Sigmoid colon (tissue), 7 donors: ENCODE results near the gene TCF12. TPM values are rescaled to one million over a fixed set of nuclear protein-coding genes. Genes with fewer than 3 reads are reported as not detected.

Experiments used
- DNase-seq: peaks from one replicate; pipeline ENCODE4 v3.0.0-alpha.2; 2019
- H3K27ac ChIP-seq, 4 donors: fragments of 200-600 bp; sonication (generic); one replicate each; pipeline ENCODE4 v1.5.1; 2016 to 2019; ENCODE audit warnings: mild to moderate bottlenecking in 1 of 4
- H3K27me3 ChIP-seq, 3 donors: fragments of 200-600 bp; sonication (generic); one replicate each; pipeline ENCODE4 v1.5.1; 2019; ENCODE audit warnings: mild to moderate bottlenecking in 1 of 3
- H3K36me3 ChIP-seq, 4 donors: fragments of 200-600 bp; sonication (generic); one replicate each; pipeline ENCODE4 v1.5.1; 2016 to 2019
- H3K4me1 ChIP-seq, 4 donors: fragments of 200-600 bp; sonication (generic); one replicate each; pipeline ENCODE4 v1.5.1; 2017 to 2019
- H3K4me3 ChIP-seq, 4 donors: fragments of 200-600 bp; sonication (generic); one replicate each; pipeline ENCODE4 v1.5.1; 2017 to 2019; ENCODE audit warnings: mild to moderate bottlenecking in 2 of 4, moderate library complexity in 1 of 4
- H3K9me3 ChIP-seq, 4 donors: fragments of 200-600 bp in 3 of 4; sonication (generic) in 3 of 4; one replicate each; pipeline versions ENCODE4 v1.5.1 to v1.6.1; 2013 to 2019
- EP300 ChIP-seq, 4 donors: sonication (generic); formaldehyde crosslinking; IDR thresholded peaks; one replicate each; pipeline ENCODE4 v1.6.1; 2017; ENCODE audit warnings: antibody characterized with exemption in 4 of 4
- POLR2A ChIP-seq, 2 donors: fragments of 450-650 bp; IDR thresholded peaks; one replicate each; pipeline ENCODE4 v1.6.1; 2016; ENCODE audit warnings: antibody characterized with exemption in 2 of 2, mild to moderate bottlenecking in 2 of 2, moderate library complexity in 2 of 2
- POLR2AphosphoS5 ChIP-seq, 4 donors: sonication (generic); formaldehyde crosslinking; IDR thresholded peaks; one replicate each; pipeline ENCODE4 v1.6.1; 2017; ENCODE audit warnings: antibody characterized with exemption in 4 of 4
- WGBS, 2 donors: extraction: QIAGEN DNeasy Blood & Tissue Kit; methylation state at CpG; one replicate each; pipeline ENCODE4 v1.1.7; 2013; 5-methylcytosine and 5-hydroxymethylcytosine counted together
- intact Hi-C: fragments of 100-400 bp; cut with DNase I; formaldehyde crosslinking; loops from one replicate; pipeline ENCODE4 v1.15.1; 2023
- polyA plus RNA-seq, 3 donors: library from polyadenylated mRNA; stranded (reverse); fragments of 200-250 nt; gene quantifications; one replicate each; pipeline ENCODE4 v1.2.3, GENCODE V29; 2013
- total RNA-seq, 4 donors: library from RNA; depleted of rRNA; stranded (reverse); fragments of >200 nt; gene quantifications; one replicate each; pipeline ENCODE4 v1.1.0, GENCODE V29; 2016
- TF ChIP-seq, protein P1 (sequence below), 4 experiments: fragments of 450-650 bp in 3 of 4; fragments of 200-600 bp in 1 of 4; IDR thresholded peaks; one replicate each; pipeline ENCODE4 v1.5.1; 2016 to 2019; ENCODE audit warnings: antibody characterized with exemption in 4 of 4, mild to moderate bottlenecking in 3 of 4, moderate library complexity in 2 of 4
- donor health status: healthy with polysubstance abuse.
- donor health status: Bipolar disorder and iron deficiency.
- donor health status: healthy.

Gene TCF12
- total and polyA plus RNA-seq, 7 donors: 13.2 to 147 (median 77.8) TPM

DNA sequence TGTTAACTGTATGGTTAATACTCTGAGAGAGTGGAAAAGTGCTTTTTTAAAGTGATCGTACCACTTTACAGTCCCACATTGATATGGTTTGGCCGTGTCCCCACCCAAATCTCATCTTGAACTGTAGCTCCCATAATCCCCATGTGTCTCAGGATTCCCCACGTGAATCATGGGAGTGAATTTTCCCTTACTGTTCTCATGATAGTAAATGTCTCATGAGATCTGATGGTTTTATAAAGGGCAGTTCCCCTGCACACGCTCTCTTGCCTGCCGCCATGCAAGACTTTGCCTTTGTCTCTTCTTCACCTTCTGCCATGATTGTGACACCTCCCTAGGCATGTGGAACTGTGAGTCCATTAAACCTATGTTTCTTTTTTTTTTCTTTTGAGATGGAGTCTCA is 109.2 kb downstream of the TCF12 start:
- intact Hi-C loops: no loop called here
- TF ChIP-seq POLR2A (IDR thresholded peaks at IDR 0.05) (no peak), POLR2AphosphoS5 (IDR thresholded peaks at IDR 0.05) (no peak), EP300 (IDR thresholded peaks at IDR 0.05) (no peak)
- TF ChIP-seq, protein P1, sequence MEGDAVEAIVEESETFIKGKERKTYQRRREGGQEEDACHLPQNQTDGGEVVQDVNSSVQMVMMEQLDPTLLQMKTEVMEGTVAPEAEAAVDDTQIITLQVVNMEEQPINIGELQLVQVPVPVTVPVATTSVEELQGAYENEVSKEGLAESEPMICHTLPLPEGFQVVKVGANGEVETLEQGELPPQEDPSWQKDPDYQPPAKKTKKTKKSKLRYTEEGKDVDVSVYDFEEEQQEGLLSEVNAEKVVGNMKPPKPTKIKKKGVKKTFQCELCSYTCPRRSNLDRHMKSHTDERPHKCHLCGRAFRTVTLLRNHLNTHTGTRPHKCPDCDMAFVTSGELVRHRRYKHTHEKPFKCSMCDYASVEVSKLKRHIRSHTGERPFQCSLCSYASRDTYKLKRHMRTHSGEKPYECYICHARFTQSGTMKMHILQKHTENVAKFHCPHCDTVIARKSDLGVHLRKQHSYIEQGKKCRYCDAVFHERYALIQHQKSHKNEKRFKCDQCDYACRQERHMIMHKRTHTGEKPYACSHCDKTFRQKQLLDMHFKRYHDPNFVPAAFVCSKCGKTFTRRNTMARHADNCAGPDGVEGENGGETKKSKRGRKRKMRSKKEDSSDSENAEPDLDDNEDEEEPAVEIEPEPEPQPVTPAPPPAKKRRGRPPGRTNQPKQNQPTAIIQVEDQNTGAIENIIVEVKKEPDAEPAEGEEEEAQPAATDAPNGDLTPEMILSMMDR (IDR thresholded peaks at IDR 0.05): no peak
- Histone ChIP-seq H3K27me3 (no peaks in the 10 kb centered on the region), H3K27ac (no peak overlapping the region), H3K4me3 (no peak overlapping the region), H3K36me3 (no peaks in the 10 kb centered on the region), H3K4me1 (peaks cover 0 to 44% (median 31%) of the 10 kb centered on the region in 4 donors), H3K9me3 (no peaks in the 10 kb centered on the region)
- no peak for DNase-seq
- 97 to 98% methylated on average over 5 of the region's 5 CpGs for WGBS, 2 donors

DNA sequence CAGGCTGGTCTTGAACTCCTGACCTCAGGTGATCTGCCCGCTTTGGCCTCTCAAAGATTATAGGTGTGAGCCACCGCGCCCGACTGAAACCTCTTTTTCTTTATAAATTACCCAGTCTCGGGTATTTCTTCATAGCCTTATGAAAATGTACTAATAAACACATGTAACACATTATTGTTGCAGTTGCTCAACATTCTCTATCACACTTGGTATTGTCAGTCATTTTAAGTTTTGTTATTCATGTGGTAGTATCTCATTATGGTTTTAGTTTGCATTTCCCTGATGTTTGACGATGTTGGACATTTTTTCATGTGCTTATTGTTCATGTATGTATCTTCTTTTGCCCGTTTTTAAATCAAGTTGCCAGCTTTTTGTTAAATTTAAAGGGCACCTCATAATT is 109.7 kb downstream of the TCF12 start:
- TF ChIP-seq, protein P1 (IDR thresholded peaks at IDR 0.05): no peak
- TF ChIP-seq POLR2A (IDR thresholded peaks at IDR 0.05): no peak
- no peak for TF ChIP-seq POLR2AphosphoS5 (IDR thresholded peaks at IDR 0.05)
- H3K27ac ChIP-seq: no peak overlapping the region
- 92 to 95% methylated on average over 7 of the region's 7 CpGs for WGBS, 2 donors
- intact Hi-C loops: no loop called here
- peaks cover 0 to 48% (median 32%) of the 10 kb centered on the region in 4 donors for H3K4me1 ChIP-seq
- no peaks in the 10 kb centered on the region for H3K36me3 ChIP-seq
- no peak overlapping the region for H3K4me3 ChIP-seq
- no peaks in the 10 kb centered on the region for H3K9me3 ChIP-seq
- no peaks in the 10 kb centered on the region for H3K27me3 ChIP-seq
- DNase-seq: no peak

DNA sequence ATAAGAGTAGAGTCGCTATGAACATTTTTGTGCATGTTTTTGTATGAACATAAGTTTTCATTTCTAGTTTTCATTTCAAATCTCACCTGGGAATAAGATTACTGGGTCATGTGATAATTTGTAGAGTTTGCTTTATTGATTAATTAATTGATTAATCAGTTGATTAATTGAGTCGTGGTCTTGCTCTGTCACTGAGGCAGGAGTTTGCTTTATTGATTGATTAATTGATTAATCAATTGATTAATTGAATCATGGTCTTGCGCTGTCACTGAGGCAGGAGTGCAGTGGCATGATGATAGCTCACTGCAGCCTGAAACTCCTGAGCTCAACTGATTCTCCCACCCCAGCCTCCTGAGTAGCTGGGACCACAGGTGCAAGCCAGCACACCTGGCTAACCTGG is 111.6 kb downstream of the TCF12 start:
- no peaks in the 10 kb centered on the region for H3K9me3 ChIP-seq
- peaks cover 0 to 53% (median 38%) of the 10 kb centered on the region in 4 donors for H3K4me1 ChIP-seq
- no peak overlapping the region for H3K27ac ChIP-seq
- no peak overlapping the region for H3K4me3 ChIP-seq
- no peaks in the 10 kb centered on the region for H3K36me3 ChIP-seq
- intact Hi-C loops: no loop called here
- WGBS, 2 donors: 90 to 96% methylated on average over 3 of the region's 3 CpGs
- DNase-seq: no peak
- TF ChIP-seq, protein P1 (IDR thresholded peaks at IDR 0.05): no peak
- TF ChIP-seq POLR2AphosphoS5 (IDR thresholded peaks at IDR 0.05) (no peak), EP300 (IDR thresholded peaks at IDR 0.05) (no peak), POLR2A (IDR thresholded peaks at IDR 0.05) (no peak)
- no peaks in the 10 kb centered on the region for H3K27me3 ChIP-seq

DNA sequence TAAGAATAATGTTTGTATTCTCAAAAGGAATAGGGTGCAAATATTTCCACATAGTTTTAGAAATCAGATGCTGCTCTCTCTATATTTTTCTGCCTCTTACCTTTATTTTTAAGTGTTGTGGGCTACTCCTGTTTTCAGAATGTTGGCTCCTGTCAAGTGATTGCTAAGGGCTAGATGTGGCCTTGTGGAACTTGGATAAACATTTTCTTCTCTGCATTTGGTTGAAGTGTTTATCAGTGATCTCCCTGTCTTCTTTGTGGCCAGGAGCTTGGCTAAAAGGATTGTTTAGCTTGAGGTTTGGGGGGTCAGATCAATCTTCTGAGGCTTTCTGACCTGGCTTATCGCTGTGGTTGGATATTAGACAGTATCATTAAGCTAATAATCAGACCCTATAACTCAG is 112.6 kb downstream of the TCF12 start:
- H3K4me1 ChIP-seq: peaks cover 0 to 47% (median 32%) of the 10 kb centered on the region in 4 donors

More for the DNA sequence above, 112.6 kb downstream of the TCF12 start:
- H3K9me3 ChIP-seq: no peaks in the 10 kb centered on the region
- intact Hi-C loops: no loop called here
- H3K36me3 ChIP-seq: no peaks in the 10 kb centered on the region
- 81 to 89% methylated on average over 1 of the region's 1 CpG for whole genome bisulfite sequencing, 2 donors
- no peaks in the 10 kb centered on the region for H3K27me3 ChIP-seq
- no peak overlapping the region for H3K4me3 ChIP-seq
- no peak for DNase-seq
- H3K27ac ChIP-seq: peak overlapping the region in 1 of 4 donors; percentile 27
- TF ChIP-seq, protein P1 (IDR thresholded peaks at IDR 0.05): no peak
- TF ChIP-seq POLR2A (IDR thresholded peaks at IDR 0.05) (no peak), EP300 (IDR thresholded peaks at IDR 0.05) (no peak), POLR2AphosphoS5 (IDR thresholded peaks at IDR 0.05) (no peak)
